ENCODE measurements around the gene TP53INP2. TPM values are rescaled to one million over a fixed set of nuclear protein-coding genes. Genes with fewer than 3 reads are reported as not detected.

TP53INP2 gene
- total and polyA plus RNA-seq, 9 of the 15 experiments (the other 6 are each of a cell fraction or from before 2014, with no cell fraction given), result 0.43 to 5.0 (median 1.3) TPM

DNA sequence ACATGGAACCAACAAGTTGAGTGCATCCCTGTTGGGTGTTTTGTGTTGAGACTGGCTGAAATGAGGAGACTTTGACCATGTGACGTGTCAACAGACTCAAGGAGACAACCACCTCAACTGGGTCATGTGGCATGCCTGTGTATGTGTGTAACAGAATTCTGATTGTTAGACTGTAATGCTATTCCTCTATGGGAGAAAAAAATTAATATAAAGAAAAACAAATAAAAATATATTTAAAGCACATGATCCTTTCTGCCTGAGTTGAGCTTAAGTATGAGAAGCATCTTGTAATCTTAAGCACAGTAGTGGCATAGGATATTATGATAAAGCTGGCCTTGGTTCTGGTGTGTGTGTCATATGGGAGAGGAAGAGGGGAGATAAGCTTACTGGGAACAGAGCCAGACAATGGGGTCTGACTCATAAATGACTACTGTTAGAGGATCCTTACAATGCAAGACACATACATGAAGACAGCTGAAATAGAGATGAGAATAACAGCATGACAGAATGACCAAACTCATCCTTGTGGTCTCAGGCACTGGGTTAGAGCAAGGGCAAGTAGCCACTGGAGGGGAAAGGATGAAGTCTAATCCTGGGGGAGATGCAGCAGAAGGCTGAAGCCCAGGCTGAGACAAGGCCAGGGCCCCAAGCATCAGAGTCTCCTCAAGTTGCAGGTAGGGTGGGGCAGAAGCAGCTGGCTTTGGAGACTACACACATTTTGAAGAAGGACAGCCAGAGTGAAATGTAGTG is 9.2 kb downstream of the TP53INP2 start (continued):
- TF ChIP-seq, protein P1, sequence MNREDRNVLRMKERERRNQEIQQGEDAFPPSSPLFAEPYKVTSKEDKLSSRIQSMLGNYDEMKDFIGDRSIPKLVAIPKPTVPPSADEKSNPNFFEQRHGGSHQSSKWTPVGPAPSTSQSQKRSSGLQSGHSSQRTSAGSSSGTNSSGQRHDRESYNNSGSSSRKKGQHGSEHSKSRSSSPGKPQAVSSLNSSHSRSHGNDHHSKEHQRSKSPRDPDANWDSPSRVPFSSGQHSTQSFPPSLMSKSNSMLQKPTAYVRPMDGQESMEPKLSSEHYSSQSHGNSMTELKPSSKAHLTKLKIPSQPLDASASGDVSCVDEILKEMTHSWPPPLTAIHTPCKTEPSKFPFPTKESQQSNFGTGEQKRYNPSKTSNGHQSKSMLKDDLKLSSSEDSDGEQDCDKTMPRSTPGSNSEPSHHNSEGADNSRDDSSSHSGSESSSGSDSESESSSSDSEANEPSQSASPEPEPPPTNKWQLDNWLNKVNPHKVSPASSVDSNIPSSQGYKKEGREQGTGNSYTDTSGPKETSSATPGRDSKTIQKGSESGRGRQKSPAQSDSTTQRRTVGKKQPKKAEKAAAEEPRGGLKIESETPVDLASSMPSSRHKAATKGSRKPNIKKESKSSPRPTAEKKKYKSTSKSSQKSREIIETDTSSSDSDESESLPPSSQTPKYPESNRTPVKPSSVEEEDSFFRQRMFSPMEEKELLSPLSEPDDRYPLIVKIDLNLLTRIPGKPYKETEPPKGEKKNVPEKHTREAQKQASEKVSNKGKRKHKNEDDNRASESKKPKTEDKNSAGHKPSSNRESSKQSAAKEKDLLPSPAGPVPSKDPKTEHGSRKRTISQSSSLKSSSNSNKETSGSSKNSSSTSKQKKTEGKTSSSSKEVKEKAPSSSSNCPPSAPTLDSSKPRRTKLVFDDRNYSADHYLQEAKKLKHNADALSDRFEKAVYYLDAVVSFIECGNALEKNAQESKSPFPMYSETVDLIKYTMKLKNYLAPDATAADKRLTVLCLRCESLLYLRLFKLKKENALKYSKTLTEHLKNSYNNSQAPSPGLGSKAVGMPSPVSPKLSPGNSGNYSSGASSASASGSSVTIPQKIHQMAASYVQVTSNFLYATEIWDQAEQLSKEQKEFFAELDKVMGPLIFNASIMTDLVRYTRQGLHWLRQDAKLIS (CRISPR knock-in tag; IDR thresholded peaks at IDR 0.05), result no peak
- TF ChIP-seq RBM14 (IDR thresholded peaks at IDR 0.05; ENCODE audit: borderline replicate concordance, insufficient read depth, low read depth, low read length), result no peak
- TF ChIP-seq MCM2 (IDR thresholded peaks at IDR 0.05; ENCODE audit: low read depth), result no peak
- TF ChIP-seq BDP1 (IDR thresholded peaks at IDR 0.05; ENCODE audit: insufficient read depth, insufficient read length), result no peak
- TF ChIP-seq, protein P2, sequence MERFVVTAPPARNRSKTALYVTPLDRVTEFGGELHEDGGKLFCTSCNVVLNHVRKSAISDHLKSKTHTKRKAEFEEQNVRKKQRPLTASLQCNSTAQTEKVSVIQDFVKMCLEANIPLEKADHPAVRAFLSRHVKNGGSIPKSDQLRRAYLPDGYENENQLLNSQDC (CRISPR knock-in tag; IDR thresholded peaks at IDR 0.05), result no peak
- no peak for TF ChIP-seq HDAC6 (IDR thresholded peaks at IDR 0.05; ENCODE audit: low read depth, low read length)
- no peak for TF ChIP-seq GATAD2A (IDR thresholded peaks at IDR 0.05)
- 0 out of 2 replicates have a peak, but pooled peaks have one; percentile 18 for TF ChIP-seq CEBPG (CRISPR knock-in tag; IDR thresholded peaks at IDR 0.05)
- TF ChIP-seq CEBPG (tag; conservative IDR thresholded peaks at IDR 0.05 in 1 of 2, IDR thresholded peaks at IDR 0.05 in 1 of 2), result no peak
- TF ChIP-seq, protein P3, sequence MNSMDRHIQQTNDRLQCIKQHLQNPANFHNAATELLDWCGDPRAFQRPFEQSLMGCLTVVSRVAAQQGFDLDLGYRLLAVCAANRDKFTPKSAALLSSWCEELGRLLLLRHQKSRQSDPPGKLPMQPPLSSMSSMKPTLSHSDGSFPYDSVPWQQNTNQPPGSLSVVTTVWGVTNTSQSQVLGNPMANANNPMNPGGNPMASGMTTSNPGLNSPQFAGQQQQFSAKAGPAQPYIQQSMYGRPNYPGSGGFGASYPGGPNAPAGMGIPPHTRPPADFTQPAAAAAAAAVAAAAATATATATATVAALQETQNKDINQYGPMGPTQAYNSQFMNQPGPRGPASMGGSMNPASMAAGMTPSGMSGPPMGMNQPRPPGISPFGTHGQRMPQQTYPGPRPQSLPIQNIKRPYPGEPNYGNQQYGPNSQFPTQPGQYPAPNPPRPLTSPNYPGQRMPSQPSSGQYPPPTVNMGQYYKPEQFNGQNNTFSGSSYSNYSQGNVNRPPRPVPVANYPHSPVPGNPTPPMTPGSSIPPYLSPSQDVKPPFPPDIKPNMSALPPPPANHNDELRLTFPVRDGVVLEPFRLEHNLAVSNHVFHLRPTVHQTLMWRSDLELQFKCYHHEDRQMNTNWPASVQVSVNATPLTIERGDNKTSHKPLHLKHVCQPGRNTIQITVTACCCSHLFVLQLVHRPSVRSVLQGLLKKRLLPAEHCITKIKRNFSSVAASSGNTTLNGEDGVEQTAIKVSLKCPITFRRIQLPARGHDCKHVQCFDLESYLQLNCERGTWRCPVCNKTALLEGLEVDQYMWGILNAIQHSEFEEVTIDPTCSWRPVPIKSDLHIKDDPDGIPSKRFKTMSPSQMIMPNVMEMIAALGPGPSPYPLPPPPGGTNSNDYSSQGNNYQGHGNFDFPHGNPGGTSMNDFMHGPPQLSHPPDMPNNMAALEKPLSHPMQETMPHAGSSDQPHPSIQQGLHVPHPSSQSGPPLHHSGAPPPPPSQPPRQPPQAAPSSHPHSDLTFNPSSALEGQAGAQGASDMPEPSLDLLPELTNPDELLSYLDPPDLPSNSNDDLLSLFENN (IDR thresholded peaks at IDR 0.05; ENCODE audit: low read depth in 2 of 2, low read length in 2 of 2), result peak in 1 of 2 experiments; percentile 88; a peak in 2 of 4 replicates
- TF ChIP-seq MYNN (IDR thresholded peaks at IDR 0.05), result peak; percentile 86
- no peak for TF ChIP-seq MYNN (CRISPR knock-in tag; IDR thresholded peaks at IDR 0.05)
- TF ChIP-seq FOXK1 (CRISPR knock-in tag; IDR thresholded peaks at IDR 0.05; ENCODE audit: borderline replicate concordance), result no peak
- TF ChIP-seq SPI1 (IDR thresholded peaks at IDR 0.05; ENCODE audit: borderline replicate concordance, low read depth, low read length), result peak; percentile 63; the same call in 1 of the 2 replicates
- TF ChIP-seq TSC22D4 (tag; IDR thresholded peaks at IDR 0.05), result no peak
- peak; percentile 35; the same call in 1 of the 2 replicates for TF ChIP-seq NFRKB (IDR thresholded peaks at IDR 0.05; ENCODE audit: low read depth)
- TF ChIP-seq, protein P4, sequence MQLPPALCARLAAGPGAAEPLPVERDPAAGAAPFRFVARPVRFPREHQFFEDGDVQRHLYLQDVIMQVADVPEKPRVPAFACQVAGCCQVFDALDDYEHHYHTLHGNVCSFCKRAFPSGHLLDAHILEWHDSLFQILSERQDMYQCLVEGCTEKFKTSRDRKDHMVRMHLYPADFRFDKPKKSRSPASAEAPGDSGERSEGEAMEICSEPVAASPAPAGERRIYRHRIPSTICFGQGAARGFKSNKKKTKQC (CRISPR knock-in tag; IDR thresholded peaks at IDR 0.05), result no peak
- TF ChIP-seq XRCC5 (IDR thresholded peaks at IDR 0.05; ENCODE audit: low read depth, low read length), result no peak
- 0 out of 2 replicates have a peak, but pooled peaks have one; percentile 20 for TF ChIP-seq MEF2A (IDR thresholded peaks at IDR 0.05; ENCODE audit: control insufficient read depth, low read depth, low read length)
